Amniotic stem cell (primary cell): ENCODE data around the gene SNRPA.
A peak's percentile ranks its signal among the peaks of the same experiment; 100 is the strongest.
"Not testable (repeated sequence)": the region's sequence is repeated elsewhere in the genome, so short reads cannot be mapped to it uniquely, and the experiment has no call there.

Source experiments
- DNase-seq: peaks from one replicate; lab custom pipeline; 2025; lab: John Stamatoyannopoulos, UW

SNRPA gene

DNA sequence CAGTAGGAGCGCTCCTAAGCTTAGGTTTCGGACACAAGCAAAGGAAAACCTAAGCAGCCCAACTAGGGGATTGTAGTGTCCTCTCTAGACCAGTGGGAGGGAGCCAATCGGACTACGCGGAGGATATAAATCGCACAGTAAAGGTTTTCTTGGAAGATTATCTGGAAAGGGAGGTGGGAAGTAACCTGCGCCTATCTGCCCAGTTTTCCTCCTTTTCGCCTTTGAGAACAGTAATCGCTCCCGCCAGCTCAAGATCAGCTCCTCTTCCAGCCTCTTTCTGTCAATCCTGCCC lies 26.6 kb downstream of the SNRPA start:
- DNase-seq: no peak

DNA sequence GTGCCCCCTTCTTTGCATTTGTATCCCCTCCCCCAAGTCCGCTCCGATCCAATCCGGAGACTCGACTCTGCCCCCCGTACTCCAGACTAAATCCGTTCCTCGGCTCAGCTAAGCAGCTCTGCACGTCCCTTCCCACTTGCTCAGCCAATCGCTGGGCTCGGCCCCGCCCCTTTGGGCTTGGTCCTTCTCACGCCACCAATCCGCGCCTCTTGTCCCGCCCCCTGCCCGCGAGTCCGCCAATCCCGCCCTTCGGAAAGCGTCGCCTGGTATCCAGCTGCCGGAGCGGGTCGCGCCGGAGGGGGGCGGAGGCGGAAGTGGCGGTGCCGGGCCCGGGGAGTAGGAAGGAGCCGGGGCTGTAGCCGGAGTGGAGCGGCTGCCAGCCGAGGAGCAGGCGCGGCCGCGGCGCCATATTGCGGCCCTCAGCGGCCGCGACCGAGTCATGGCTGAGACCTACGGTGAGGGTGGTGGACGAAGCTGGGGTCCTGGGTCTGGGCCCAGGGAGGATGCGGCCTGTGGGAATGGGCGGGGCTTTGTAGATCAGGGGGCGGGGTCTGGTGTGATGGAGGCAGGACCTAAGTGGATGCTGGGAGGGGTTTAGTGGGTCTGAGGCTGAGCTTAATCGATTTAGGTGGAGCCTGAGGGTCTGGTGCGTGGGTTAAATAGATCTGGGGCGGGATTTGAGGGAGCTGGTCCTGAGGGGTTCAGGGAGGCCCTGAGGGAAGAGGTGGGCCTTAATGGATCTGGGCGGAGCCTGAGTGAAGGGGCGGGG lies 27.1 kb downstream of the SNRPA start, which contains the start of gene RAB4B:
TSS of gene RAB4B (plus strand) at position 311 of the 769 bp plus-strand sequence. CDS start at position 440, 129 bp downstream.
- peak; percentile 97 for DNase-seq

DNA sequence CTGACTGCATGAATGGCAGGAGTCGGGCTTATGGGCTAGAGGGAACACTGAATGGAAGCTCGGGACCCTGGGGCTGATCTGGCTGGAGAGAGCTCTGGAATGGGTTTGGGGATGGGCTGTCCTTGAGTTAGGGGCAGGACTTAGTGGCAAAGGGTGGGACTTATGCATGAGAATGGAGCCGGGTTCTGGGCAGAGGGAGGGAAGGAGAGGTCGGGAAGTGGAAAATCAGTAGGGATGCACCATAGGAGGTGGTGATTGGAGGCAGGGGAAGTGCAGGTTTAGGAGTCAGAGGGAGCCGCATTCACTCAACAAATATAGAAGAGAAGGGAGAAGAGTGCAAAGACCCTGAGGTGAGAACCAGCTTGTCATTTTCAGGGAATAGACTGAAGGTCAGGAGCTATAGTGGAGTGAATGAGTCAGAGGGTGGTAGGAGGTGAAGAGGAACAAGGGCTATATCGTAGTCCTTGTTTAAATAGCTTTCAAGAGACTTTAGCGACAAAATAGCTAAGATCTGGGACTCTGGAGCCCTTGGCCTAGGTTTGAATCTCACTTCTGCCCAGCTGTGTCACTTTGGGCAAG lies 27.8 kb downstream of the SNRPA start:
- no peak for DNase-seq

DNA sequence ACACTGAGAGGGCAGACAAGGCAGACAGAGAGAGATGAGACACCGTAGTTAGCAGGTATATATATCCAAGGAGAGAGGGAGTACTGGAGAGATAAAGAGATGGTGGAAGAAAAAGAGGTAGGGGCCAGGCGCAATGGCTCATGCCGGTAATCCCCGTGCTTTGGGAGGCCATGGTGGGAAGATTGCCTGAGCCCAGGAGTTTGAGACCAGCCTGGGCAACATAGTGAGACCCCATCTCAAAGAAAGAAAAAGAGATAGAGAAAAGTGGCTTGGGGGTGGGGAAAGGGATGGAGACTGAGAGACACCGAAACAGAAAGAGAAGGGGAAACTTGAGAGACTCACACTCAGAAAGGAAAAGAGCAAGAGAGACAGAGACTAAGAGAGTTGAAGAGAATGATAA lies 29.6 kb downstream of the SNRPA start:
- DNase-seq: no peak

DNA sequence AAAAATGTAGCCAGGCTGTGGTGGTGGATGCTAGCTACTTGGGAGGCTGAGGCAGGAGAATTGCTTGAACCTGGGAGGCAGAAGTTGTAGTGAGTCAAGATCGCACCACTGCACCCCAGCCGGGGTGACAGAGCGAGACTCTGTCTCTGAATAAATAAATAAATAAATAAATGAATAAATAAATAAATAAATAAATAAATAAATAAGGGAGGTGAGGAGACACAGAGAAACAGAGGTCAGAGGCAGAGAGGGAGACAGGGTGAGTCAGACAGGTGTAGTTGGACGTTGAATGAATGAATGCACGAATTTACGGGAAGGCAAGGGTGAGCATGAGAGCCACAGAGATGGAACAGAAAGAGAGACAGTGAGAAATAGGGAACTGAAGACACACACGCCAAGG lies 30.1 kb downstream of the SNRPA start:
- no peak for DNase-seq

DNA sequence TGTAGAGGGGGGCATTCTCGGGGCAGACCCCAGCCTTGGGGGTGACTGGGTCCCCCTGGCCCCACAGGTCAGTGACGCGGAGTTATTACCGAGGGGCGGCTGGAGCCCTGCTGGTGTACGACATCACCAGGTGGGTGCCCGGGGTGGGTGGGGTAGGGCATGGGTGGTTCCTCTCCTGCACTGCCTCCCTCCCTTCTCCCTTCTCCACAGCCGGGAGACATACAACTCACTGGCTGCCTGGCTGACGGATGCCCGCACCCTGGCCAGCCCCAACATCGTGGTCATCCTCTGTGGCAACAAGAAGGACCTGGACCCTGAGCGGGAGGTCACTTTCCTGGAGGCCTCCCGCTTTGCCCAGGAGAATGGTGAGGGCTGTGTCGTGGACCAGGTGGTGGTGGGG lies 32.7 kb downstream of the SNRPA start:
- DNase-seq: no peak

DNA sequence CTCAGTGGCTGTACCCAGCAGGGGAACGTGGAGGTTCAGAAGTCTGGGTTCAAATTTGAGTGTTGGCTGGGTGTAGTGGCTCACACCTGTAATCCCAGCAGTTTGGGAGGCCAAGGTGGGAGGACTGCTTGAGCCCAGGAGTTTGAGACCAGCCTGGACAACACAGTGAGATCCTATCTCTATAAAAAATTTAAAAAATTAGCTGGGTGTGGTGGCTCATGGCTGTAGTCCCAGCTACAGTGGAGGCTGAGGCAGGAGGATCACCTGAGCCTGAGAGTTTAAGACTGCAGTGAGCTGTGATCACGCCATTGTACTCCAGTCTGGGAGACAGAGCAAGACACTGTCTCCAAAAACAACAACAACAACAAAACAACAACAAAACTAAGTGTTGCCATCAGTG lies 33.1 kb downstream of the SNRPA start:
- not testable (repeated sequence) for DNase-seq

DNA sequence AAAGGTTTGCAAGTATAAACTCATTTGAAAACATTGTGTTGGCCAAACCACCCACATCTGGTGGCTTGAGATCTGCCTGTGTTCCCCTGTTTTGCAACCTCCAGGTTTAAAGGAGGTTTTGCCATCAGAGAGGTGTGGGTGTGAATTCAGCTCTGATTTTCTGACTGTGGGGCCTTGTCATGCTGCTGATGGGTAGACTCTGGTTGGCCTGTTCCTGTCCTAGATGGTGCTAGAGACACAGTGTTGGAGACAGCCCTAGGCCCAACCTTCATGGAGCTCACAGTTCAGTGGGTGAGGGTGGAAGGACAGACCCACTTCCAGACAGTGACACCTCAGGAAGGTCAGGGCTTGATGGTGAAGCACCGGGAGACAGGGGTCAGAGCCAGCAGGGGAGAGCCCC lies 34.5 kb downstream of the SNRPA start:
- DNase-seq: no peak

DNA sequence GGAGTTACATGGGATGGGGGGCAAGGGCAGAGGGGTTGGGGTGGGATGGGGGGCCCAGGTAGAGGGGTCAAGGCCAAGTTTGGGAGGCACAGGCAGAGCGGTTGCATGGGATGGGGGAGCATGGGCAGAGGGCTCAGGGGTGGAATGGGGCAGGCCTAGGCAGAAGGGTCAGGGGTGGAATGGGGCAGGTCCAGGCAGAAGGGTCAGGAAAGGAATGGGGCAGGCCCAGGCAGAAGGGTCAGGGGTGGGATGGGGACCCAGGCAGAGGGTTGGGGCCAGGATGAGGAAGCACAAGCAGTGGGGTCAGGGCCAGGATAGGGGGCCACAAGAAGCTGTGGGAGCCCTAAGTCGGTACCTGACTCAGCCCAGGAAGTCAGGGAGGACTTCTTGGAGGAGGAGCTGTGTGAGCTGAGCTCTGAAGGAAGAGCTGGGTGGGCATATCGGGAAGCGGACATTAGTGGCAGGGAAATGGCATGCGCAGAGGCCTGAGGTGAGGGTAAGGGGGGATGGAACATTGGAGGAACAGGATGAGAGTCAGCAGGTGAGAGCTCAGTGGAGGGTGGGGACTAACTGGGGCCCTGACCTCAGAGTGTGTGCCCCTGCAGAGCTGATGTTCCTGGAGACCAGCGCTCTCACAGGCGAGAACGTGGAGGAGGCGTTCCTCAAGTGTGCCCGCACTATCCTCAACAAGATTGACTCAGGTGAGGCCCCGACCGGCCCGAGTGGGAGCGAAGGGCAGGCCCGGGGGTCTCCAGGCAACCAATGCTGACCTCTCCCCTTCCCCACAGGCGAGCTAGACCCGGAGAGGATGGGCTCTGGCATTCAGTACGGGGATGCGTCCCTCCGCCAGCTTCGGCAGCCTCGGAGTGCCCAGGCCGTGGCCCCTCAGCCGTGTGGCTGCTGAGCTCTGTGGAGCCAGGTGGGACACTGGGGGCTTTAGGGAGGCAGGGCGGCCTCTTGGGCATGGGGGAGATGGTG lies 35.3 kb downstream of the SNRPA start:
- no peak for DNase-seq

DNA sequence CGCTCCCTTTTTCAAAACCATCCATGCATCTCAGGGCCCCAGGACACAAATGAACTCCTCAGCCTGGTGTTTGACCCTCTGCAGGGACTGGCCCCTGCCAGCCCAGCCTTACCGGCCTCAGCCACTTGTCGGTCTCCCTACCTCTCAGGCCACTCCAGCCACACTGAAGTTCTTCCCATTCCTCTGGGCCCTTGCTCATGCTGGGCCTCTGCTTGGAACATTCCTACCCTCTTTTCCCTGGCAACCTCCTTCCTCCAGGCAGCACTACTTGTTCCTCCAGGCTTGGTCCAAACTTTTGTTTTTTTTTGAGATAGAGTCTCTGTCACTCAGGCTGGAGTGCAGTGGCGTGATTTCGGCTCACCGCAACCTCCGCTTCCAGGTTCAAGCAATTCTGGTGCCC lies 40.3 kb downstream of the SNRPA start:
- no peak for DNase-seq

DNA sequence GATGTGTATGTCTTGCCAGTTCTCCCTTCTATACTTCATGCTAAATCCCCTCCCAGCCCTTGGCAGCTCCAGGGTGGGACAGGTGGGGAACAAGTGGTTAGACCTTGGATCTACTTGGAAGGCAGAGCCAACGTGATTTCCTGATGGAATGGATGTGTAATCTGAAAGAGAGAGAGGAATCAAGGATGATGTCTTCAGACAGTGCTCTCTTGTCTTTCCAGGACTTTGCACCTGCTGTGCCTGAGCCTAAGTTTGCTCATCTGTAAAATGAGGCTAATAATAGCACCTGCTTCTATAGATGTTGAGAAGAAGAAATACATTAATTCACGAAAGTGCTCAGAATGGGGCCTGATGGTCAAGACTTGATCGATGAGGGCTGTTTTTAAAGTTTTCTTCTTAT lies 41.0 kb downstream of the SNRPA start:
- DNase-seq: no peak

DNA sequence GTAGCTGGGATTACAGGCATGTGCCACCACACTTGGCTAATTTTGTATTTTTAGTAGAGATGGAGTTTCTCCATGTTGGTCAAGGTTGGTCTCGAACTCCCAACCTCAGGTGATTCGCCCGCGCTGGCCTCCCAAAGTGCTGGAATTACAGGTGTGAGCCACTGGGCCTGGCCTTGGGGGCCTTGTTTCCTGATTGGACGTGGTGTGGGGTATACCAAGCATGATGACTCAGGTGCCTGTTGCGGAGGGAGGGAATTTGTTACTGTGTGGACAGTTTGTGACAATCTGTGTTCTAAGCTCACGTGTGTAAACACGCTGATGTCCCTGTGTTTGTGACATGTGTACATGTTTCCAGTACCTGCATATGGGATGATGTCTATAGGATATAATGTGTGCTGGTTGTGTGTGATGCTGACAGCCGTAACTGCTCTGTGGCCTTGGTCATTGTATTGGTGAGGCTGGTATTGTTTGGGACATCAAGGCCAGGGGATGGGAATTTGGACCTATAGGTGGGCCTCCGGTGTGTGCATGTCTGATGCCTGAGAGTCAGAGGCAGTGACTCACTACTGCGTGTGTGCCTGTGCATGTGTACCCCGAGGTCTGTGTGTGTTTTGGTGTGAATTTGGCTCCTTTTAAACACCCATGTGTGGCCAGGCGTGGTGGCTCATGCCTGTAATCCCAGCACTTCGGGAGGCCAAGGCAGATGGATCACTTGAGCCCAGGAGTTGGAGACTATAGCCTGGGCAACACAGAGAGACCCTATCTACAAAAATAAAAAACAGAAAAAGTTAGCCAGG lies 46.4 kb downstream of the SNRPA start:
- no peak for DNase-seq

DNA sequence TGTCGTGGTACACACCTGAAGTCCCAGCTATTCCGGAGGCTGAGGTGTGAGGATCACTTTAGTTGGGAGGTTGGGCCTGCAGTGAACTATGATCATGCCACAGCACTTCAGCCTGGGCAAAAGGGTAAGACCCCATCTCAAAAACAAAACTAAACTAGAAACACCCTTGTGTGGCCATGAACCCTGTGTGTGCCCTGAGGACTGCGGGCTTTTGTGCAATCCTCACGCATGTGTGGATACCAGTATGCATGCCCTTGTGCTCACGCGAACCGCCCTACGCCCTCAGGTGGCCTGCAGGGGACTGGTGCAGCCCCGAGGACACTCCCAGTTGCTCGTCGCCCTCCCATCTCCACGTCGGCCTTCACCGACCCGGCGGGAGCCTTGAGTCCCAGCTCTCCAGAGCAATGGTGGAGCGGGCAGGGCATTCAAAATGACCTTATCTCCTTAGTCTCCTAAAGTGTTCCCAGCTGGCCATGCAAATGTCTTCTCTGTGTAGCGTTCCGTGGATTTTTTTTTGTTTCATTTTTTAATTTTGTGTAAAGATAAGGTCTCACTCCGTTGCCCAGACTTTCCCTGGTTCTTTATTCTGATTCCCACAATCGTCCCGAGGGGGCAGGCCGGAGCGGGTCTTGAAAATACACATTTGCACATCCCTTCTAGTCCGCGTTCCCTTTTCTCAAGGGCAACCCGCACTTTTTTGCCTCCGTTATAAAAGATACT lies 47.1 kb downstream of the SNRPA start:
- no peak for DNase-seq

DNA sequence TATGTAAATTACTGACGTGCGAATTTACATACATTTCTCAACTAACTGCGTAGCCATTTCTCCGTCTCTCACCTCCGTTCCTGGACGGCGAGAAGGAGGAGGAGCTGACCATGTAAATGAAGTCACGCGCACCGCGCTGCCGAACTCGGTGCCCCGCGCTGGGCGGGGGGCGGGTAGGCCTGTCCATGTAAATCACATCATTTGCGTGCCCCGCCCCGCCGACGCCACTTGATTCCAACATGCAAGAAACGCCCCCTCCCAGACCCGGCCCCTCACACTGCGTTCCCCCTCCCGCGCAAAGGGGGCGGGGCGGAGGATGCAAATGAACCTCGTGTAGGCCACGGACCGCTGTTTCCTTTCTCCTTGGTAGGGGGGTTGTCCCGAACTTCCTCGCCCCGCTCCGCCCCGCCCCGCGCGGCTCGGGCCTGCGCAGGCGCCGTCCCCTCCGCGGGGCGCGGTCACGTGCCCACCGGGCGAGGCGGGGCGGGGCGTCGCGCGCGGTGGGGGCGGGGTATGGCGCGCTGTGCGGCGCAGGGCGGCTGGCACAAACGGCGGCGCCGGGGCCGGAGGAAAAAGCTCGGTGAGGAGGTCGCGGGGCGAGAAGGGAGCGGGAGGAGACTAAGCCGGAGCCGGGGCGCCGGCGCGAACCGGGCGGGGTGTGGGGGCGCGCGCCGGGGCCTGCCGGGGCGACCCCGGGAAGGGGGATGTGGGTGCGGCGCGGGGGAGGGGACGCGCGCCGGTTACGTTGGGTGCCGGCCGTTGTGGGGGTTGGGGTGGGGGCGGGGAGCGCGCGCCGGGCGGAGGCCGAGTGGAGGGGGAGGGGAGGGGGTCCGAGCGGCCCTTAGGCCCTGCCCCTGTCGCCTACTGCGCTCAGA lies 47.9 kb downstream of the SNRPA start, which contains the start of gene EGLN2:
TSS of gene EGLN2 (plus strand) at position 509 of the 875 bp plus-strand sequence. CDS start 1,382 bp downstream, outside the sequence.
- peak; percentile 99 for DNase-seq

DNA sequence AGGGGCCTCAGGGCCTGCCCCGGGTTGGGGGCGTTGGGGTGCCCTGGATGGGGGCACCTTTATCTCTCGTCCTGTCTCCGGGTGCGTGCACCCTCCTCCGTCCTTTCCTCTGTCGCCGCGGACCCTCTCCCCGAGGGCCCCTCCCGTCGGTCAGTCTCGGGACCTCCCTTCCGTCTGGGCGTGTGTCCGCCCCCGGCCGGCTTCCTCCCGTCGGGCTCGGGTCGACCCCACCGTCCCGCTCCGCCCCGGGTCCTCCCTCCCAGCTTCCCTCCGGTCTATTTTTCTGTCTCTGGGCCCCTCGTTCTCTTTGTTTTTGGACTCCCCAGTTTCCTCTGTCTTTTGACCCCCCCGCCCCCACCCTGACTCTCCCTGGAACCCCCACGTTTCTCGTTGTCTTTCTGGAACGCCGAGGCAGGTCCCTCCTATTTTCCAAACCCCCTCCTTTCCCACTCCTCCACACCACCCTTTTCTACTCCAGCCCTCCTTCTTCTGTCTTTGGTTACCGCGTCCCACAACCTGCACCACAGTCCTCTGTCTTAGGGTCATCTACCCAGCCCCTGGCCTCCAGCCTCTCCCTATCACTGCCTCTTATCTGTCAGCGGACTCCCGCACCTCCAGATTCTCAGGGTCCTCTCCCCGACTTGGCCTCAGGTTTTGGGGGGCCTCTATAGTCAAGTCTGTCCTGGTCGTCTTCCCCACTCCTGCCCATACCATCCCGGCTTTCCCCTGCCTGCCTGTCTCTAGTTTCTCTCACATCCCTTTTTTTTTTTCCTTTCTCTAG lies 48.7 kb downstream of the SNRPA start:
- DNase-seq: peak; percentile 18

DNA sequence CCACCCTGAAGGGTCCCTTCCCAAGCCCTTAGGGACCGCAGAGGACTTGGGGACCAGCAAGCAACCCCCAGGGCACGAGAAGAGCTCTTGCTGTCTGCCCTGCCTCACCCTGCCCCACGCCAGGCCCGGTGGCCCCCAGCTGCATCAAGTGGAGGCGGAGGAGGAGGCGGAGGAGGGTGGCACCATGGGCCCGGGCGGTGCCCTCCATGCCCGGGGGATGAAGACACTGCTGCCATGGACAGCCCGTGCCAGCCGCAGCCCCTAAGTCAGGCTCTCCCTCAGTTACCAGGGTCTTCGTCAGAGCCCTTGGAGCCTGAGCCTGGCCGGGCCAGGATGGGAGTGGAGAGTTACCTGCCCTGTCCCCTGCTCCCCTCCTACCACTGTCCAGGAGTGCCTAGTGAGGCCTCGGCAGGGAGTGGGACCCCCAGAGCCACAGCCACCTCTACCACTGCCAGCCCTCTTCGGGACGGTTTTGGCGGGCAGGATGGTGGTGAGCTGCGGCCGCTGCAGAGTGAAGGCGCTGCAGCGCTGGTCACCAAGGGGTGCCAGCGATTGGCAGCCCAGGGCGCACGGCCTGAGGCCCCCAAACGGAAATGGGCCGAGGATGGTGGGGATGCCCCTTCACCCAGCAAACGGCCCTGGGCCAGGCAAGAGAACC lies 49.5 kb downstream of the SNRPA start:
- DNase-seq: no peak

DNA sequence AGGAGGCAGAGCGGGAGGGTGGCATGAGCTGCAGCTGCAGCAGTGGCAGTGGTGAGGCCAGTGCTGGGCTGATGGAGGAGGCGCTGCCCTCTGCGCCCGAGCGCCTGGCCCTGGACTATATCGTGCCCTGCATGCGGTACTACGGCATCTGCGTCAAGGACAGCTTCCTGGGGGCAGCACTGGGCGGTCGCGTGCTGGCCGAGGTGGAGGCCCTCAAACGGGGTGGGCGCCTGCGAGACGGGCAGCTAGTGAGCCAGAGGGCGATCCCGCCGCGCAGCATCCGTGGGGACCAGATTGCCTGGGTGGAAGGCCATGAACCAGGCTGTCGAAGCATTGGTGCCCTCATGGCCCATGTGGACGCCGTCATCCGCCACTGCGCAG lies 50.0 kb downstream of the SNRPA start:
- DNase-seq: no peak

DNA sequence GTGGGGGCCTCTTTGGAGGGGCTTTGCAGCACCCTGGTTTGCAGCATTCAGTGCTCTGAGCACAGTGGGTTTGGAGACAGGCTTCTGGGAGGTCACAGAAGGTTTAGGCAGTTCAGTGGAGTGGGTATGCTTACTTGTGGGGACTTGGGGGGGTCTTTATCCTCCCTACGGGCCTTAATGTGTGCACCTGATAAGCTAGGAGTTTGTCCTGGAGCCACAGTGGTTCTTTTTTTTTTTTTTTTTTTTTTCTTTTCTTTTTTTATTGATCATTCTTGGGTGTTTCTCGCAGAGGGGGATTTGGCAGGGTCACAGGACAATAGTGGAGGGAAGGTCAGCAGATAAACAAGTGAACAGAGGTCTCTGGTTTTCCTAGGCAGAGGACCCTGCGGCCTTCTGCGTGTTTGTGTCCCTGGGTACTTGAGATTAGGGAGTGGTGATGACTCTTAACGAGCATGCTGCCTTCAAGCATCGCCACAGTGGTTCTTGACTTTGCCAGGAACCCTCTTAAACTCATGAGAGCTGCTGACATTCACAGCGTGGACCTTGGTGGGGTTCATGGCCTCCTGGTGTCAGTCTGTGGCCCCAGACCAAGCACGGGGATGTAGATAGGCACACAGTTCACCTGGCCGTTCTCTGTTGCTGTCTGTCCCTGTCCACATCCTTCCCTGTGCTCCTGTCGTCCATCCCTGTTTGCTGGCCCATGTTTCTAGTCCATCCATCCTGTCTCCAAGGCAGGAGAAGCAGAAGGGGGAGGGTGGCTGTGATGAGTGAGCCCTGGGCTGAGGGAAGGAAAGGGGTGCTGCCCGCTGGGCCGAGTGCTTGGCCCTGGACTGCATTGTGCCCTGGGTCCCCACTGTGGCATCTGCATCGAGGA lies 50.7 kb downstream of the SNRPA start:
- no peak for DNase-seq
